HEK293 (cell line): ENCODE data around the gene DDX23.

Experiments used
- CTCF ChIA-PET: fragments of 350-600 bp; formaldehyde crosslinking; extraction: SDS; loops from one replicate; lab custom pipeline; 2021; ENCODE audit warnings: antibody characterized with exemption; lab: Yijun Ruan, JAX
- POLR2A ChIA-PET: fragments of 300-600 bp; formaldehyde crosslinking; extraction: SDS; loops from one replicate; lab custom pipeline; 2020; ENCODE audit warnings: antibody characterized with exemption, inconsistent platforms; lab: Yijun Ruan, JAX
- H3K27ac ChIP-seq: fragments of 200-500 bp; sonication (Bioruptor generic); 2 replicates; pipeline ENCODE4 v1.5.1; 2014; ENCODE audit warnings: low read depth, low read length, control low read depth, inconsistent platforms; ENCODE audit errors: extremely low read depth
- H3K36me3 ChIP-seq, 2 experiments: fragments of 200-500 bp in 1 of 2; sonication (Bioruptor generic) in 1 of 2; 1 replicate in 1 of 2; 2 replicates in 1 of 2; pipeline ENCODE4 v1.5.1; 2014 to 2017; ENCODE audit warnings: inconsistent platforms in 2 of 2, low read length in 2 of 2; ENCODE audit not compliant: control insufficient read depth in 2 of 2, insufficient read depth in 1 of 2
- H3K4me1 ChIP-seq: fragments of 200-500 bp; sonication (Bioruptor generic); 2 replicates; pipeline ENCODE4 v1.5.1; 2014; ENCODE audit warnings: mild to moderate bottlenecking, low read length, inconsistent platforms; ENCODE audit not compliant: control insufficient read depth, insufficient read depth
- H3K4me3 ChIP-seq: 2 replicates; pipeline ENCODE4 v1.5.1; 2011; ENCODE audit warnings: low read depth, mild to moderate bottlenecking, control low read depth, low read length, moderate library complexity
- H3K9me3 ChIP-seq: fragments of 200-500 bp; sonication (Bioruptor generic); 2 replicates; pipeline ENCODE4 v1.5.1; 2014; ENCODE audit warnings: low read depth, low read length, inconsistent platforms; ENCODE audit not compliant: control insufficient read depth, insufficient read depth
- BCL11A ChIP-seq: fragments of 450-650 bp; formaldehyde crosslinking; IDR thresholded peaks from 2 replicates; pipeline ENCODE4 v1.5.1; 2016; ENCODE audit warnings: low read depth, missing biosample characterization, missing genetic modification characterization
- KLF16 ChIP-seq: fragments of 450-650 bp; formaldehyde crosslinking; IDR thresholded peaks from 2 replicates; pipeline ENCODE4 v1.5.1; 2017; ENCODE audit warnings: missing biosample characterization, missing genetic modification characterization
- KLF8 ChIP-seq: fragments of 450-650 bp; formaldehyde crosslinking; IDR thresholded peaks from 2 replicates; pipeline ENCODE4 v1.5.1; 2016; ENCODE audit warnings: missing biosample characterization, missing genetic modification characterization
- MEIS1 ChIP-seq: sonication (generic); formaldehyde crosslinking; IDR thresholded peaks from 2 replicates; pipeline ENCODE4 v1.8.1; 2022; ENCODE audit warnings: missing genetic modification reagents, mild to moderate bottlenecking, borderline replicate concordance
- PATZ1 ChIP-seq: fragments of 450-650 bp; formaldehyde crosslinking; IDR thresholded peaks from 2 replicates; pipeline ENCODE4 v1.5.1; 2016; ENCODE audit warnings: missing biosample characterization, missing genetic modification characterization
- ZEB2 ChIP-seq: fragments of 450-650 bp; formaldehyde crosslinking; IDR thresholded peaks from 2 replicates; pipeline ENCODE4 v1.5.1; 2016; ENCODE audit warnings: missing biosample characterization, missing genetic modification characterization
- ZNF140 ChIP-seq: fragments of 450-650 bp; formaldehyde crosslinking; IDR thresholded peaks from 2 replicates; pipeline ENCODE4 v1.5.1; 2016; ENCODE audit warnings: missing biosample characterization, missing genetic modification characterization
- ZNF184 ChIP-seq: fragments of 450-650 bp; IDR thresholded peaks from 2 replicates; pipeline ENCODE4 v1.5.1; 2018; ENCODE audit warnings: missing biosample characterization, mild to moderate bottlenecking, missing genetic modification characterization
- ZNF23 ChIP-seq: fragments of 450-650 bp; formaldehyde crosslinking; IDR thresholded peaks from 2 replicates; pipeline ENCODE4 v1.5.1; 2016; ENCODE audit warnings: missing biosample characterization, missing genetic modification characterization, borderline replicate concordance
- ZNF24 ChIP-seq: fragments of 450-650 bp; formaldehyde crosslinking; IDR thresholded peaks from 2 replicates; pipeline ENCODE4 v1.5.1; 2016; ENCODE audit warnings: missing biosample characterization, missing genetic modification characterization
- ZNF292 ChIP-seq: fragments of 450-650 bp; formaldehyde crosslinking; IDR thresholded peaks from 2 replicates; pipeline ENCODE4 v1.5.1; 2016; ENCODE audit warnings: low read depth, missing biosample characterization, missing genetic modification characterization, borderline replicate concordance
- ZNF350 ChIP-seq: fragments of 450-650 bp; formaldehyde crosslinking; IDR thresholded peaks from 2 replicates; pipeline ENCODE4 v1.5.0; 2017; ENCODE audit warnings: missing biosample characterization, mild to moderate bottlenecking, missing genetic modification characterization
- ZNF366 ChIP-seq: fragments of 450-650 bp; formaldehyde crosslinking; conservative IDR thresholded peaks from 2 replicates; pipeline ENCODE4 v1.5.1; 2016; ENCODE audit warnings: missing biosample characterization, missing genetic modification characterization
- ZNF473 ChIP-seq: fragments of 450-650 bp; formaldehyde crosslinking; IDR thresholded peaks from 2 replicates; pipeline ENCODE4 v1.5.1; 2017; ENCODE audit warnings: missing biosample characterization, missing genetic modification characterization
- ZNF518A ChIP-seq: fragments of 450-650 bp; formaldehyde crosslinking; conservative IDR thresholded peaks from 2 replicates; pipeline ENCODE4 v1.5.1; 2016; ENCODE audit warnings: low read depth, missing biosample characterization, missing genetic modification characterization
- ZNF544 ChIP-seq: fragments of 450-650 bp; formaldehyde crosslinking; IDR thresholded peaks from 2 replicates; pipeline ENCODE4 v1.5.0; 2017; ENCODE audit warnings: missing biosample characterization, missing genetic modification characterization
- ZNF548 ChIP-seq: fragments of 450-650 bp; formaldehyde crosslinking; IDR thresholded peaks from 2 replicates; pipeline ENCODE4 v1.5.1; 2016; ENCODE audit warnings: missing biosample characterization, missing genetic modification characterization
- ZNF558 ChIP-seq: fragments of 450-650 bp; formaldehyde crosslinking; IDR thresholded peaks from 2 replicates; pipeline ENCODE4 v1.5.1; 2016; ENCODE audit warnings: missing biosample characterization, missing genetic modification characterization
- ZNF561 ChIP-seq: fragments of 450-650 bp; IDR thresholded peaks from 2 replicates; pipeline ENCODE4 v1.5.1; 2018; ENCODE audit warnings: missing biosample characterization, missing genetic modification characterization, borderline replicate concordance
- ZNF585B ChIP-seq: fragments of 450-650 bp; formaldehyde crosslinking; IDR thresholded peaks from 2 replicates; pipeline ENCODE4 v1.5.1; 2016; ENCODE audit warnings: missing biosample characterization, missing genetic modification characterization
- ZNF596 ChIP-seq: fragments of 450-650 bp; IDR thresholded peaks from 2 replicates; pipeline ENCODE4 v1.5.0; 2018; ENCODE audit warnings: missing biosample characterization, mild to moderate bottlenecking, missing genetic modification characterization, moderate library complexity
- ZNF610 ChIP-seq: fragments of 450-650 bp; formaldehyde crosslinking; IDR thresholded peaks from 2 replicates; pipeline ENCODE4 v1.5.1; 2016; ENCODE audit warnings: missing biosample characterization, missing genetic modification characterization, borderline replicate concordance
- ZNF623 ChIP-seq: fragments of 450-650 bp; formaldehyde crosslinking; IDR thresholded peaks from 2 replicates; pipeline ENCODE4 v1.5.1; 2016; ENCODE audit warnings: missing biosample characterization, missing genetic modification characterization
- ZNF629 ChIP-seq: fragments of 450-650 bp; formaldehyde crosslinking; IDR thresholded peaks from 2 replicates; pipeline ENCODE4 v1.5.1; 2017; ENCODE audit warnings: missing biosample characterization, missing genetic modification characterization
- ZNF792 ChIP-seq: fragments of 450-650 bp; formaldehyde crosslinking; IDR thresholded peaks from 2 replicates; pipeline ENCODE4 v1.5.1; 2016; ENCODE audit warnings: missing biosample characterization, missing genetic modification characterization
- TF ChIP-seq, protein P1 (sequence below): fragments of 450-650 bp; formaldehyde crosslinking; IDR thresholded peaks from 2 replicates; pipeline ENCODE4 v1.5.1; 2017; ENCODE audit warnings: missing biosample characterization, missing genetic modification characterization
- TF ChIP-seq, protein P2 (sequence below): fragments of 450-650 bp; IDR thresholded peaks from 2 replicates; pipeline ENCODE4 v1.5.1; 2018; ENCODE audit warnings: missing biosample characterization, mild to moderate bottlenecking, missing genetic modification characterization

The DDX23 gene

DNA sequence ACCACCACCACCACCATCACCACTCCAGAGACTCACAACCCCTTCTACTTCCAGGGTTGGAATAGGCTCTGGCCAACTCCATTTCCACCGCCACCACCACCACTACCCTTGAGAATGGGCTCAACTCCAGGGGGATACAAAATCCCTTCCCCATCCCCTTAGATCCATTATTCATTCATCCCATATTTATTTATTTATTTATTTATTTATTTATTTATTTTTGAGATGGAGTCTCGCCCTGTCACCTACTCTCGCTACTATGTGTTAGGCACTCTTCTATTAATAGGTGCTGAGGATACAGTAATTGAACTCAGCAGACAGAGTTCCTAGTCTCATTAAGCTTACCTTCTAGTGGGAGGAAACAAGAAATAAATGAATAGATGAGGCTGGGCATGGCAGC lies 58.3 kb downstream of the DDX23 start:
- no peak overlapping the region for H3K27ac ChIP-seq
- H3K4me3 ChIP-seq: no peak overlapping the region
- ChIA-PET POLR2A (interaction anchor here (0.6 to 2.5 kb wide), 3 partner anchors 40 to 240 kb away, joined by 4 to 10 read pairs (median 5); partner anchors contain the start of gene KANSL2), CTCF (interaction anchor here (0.6 to 6.8 kb wide), 6 partner anchors 13 to 716 kb away, joined by 4 to 122 read pairs (median 4); no protein-coding TSS in a partner anchor)
- H3K4me1 ChIP-seq: no peaks in the 10 kb centered on the region
- H3K9me3 ChIP-seq: no peaks in the 10 kb centered on the region
- no peaks in the 10 kb centered on the region for H3K36me3 ChIP-seq
- TF ChIP-seq ZNF24 (tag by site-specific recombination) (no peak), ZNF561 (no peak), ZNF610 (tag by site-specific recombination) (no peak), MEIS1 (CRISPR knock-in tag) (no peak), ZNF23 (tag by site-specific recombination) (no peak), ZNF623 (tag by site-specific recombination) (peak; percentile 45), PATZ1 (tag by site-specific recombination) (no peak), ZNF585B (tag by site-specific recombination) (no peak), ZNF548 (tag by site-specific recombination) (no peak), ZNF184 (tag by site-specific recombination) (no peak), BCL11A (tag by site-specific recombination) (no peak), ZNF792 (tag by site-specific recombination) (no peak), ZNF350 (tag by site-specific recombination) (no peak), ZNF140 (tag by site-specific recombination) (peak; percentile 31; the same call in 1 of the 2 replicates), ZNF473 (tag by site-specific recombination) (no peak), ZNF292 (tag by site-specific recombination) (no peak), ZNF366 (tag by site-specific recombination) (no peak), ZNF596 (tag by site-specific recombination) (no peak), ZNF544 (tag by site-specific recombination) (no peak), KLF16 (tag by site-specific recombination) (no peak), ZNF518A (tag by site-specific recombination) (peak; percentile 78), ZNF629 (tag by site-specific recombination) (0 out of 2 replicates have a peak, but pooled peaks have one; percentile 29), KLF8 (tag by site-specific recombination) (no peak), ZNF558 (tag by site-specific recombination) (0 out of 2 replicates have a peak, but pooled peaks have one; percentile 35), ZEB2 (tag by site-specific recombination) (no peak)
- TF ChIP-seq, protein P1, sequence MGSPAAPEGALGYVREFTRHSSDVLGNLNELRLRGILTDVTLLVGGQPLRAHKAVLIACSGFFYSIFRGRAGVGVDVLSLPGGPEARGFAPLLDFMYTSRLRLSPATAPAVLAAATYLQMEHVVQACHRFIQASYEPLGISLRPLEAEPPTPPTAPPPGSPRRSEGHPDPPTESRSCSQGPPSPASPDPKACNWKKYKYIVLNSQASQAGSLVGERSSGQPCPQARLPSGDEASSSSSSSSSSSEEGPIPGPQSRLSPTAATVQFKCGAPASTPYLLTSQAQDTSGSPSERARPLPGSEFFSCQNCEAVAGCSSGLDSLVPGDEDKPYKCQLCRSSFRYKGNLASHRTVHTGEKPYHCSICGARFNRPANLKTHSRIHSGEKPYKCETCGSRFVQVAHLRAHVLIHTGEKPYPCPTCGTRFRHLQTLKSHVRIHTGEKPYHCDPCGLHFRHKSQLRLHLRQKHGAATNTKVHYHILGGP: no peak
- TF ChIP-seq, protein P2, sequence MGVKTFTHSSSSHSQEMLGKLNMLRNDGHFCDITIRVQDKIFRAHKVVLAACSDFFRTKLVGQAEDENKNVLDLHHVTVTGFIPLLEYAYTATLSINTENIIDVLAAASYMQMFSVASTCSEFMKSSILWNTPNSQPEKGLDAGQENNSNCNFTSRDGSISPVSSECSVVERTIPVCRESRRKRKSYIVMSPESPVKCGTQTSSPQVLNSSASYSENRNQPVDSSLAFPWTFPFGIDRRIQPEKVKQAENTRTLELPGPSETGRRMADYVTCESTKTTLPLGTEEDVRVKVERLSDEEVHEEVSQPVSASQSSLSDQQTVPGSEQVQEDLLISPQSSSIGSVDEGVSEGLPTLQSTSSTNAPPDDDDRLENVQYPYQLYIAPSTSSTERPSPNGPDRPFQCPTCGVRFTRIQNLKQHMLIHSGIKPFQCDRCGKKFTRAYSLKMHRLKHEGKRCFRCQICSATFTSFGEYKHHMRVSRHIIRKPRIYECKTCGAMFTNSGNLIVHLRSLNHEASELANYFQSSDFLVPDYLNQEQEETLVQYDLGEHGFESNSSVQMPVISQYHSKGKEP: no peak
